HepG2 (cell line): ENCODE results near the gene C17orf75. TPM values are rescaled to one million over a fixed set of nuclear protein-coding genes. Genes with fewer than 3 reads are reported as not detected.
A peak's percentile ranks its signal among the peaks of the same experiment; 100 is the strongest.

Source experiments
- ATAC-seq: fragments of 200-7000 bp; cut with Tn5 transposase; 3 replicates; pipeline ENCODE4 v1.9.1; 2020; ENCODE audit warnings: mild to moderate bottlenecking, moderate library complexity
- BruUV-seq: library from RNA; stranded (reverse); fragments of 400-500 nt; replicated peaks from 2 replicates; lab custom pipeline; 2021; lab: Mats Ljungman, UMichigan
- CTCF ChIA-PET: fragments of 300-600 bp; formaldehyde crosslinking; extraction: SDS; loops from one replicate; lab custom pipeline; 2021; ENCODE audit warnings: low total read pairs, inconsistent platforms, low intra/inter-chr PET ratio; lab: Yijun Ruan, JAX
- POLR2A ChIA-PET: fragments of 350-600 bp; sonication (Branson Sonifier 250); formaldehyde crosslinking; loops from one replicate; lab custom pipeline; 2020; ENCODE audit warnings: antibody characterized with exemption, inconsistent platforms; lab: Yijun Ruan, JAX
- DNase-seq: peaks from one replicate; pipeline ENCODE4 v3.0.0-alpha.2; 2015; ENCODE audit warnings: low spot score
- FAIRE-seq: peaks from 3 replicates; lab custom pipeline; 2011; peaks lifted over from hg19 to GRCh38; lab: Jason Lieb, UNC
- H2AFZ ChIP-seq: one replicate; pipeline ENCODE4 v1.6.1; 2011; ENCODE audit warnings: low read length, inconsistent platforms
- H3K27ac ChIP-seq: fragments of 300-600 bp; 3 replicates; pipeline ENCODE4 v1.8.0; 2011; ENCODE audit warnings: mixed run types, mild to moderate bottlenecking, mixed read lengths, low read length, inconsistent platforms; ENCODE audit not compliant: insufficient read depth; ENCODE audit errors: extremely low read length
- H3K27me3 ChIP-seq, 2 experiments: fragments of 200-600 bp in 1 of 2; 2 replicates in 1 of 2; 3 replicates in 1 of 2; pipeline versions ENCODE4 v1.6.0 to v1.8.0; 2011; ENCODE audit warnings: low read length in 2 of 2, mild to moderate bottlenecking in 2 of 2, moderate library complexity in 2 of 2, inconsistent platforms in 1 of 2; ENCODE audit not compliant: insufficient read depth in 2 of 2, control insufficient read depth in 1 of 2
- H3K36me3 ChIP-seq, 2 experiments: fragments of 200-600 bp in 1 of 2; replicated peaks in 1 of 2; 2 replicates in 1 of 2; 3 replicates in 1 of 2; pipeline versions ENCODE4 v1.5.1 to v1.8.0; 2011; ENCODE audit warnings: low read length in 2 of 2, inconsistent platforms in 1 of 2; ENCODE audit not compliant: insufficient read depth in 2 of 2, control insufficient read depth in 1 of 2
- H3K4me1 ChIP-seq: 2 replicates; pipeline ENCODE4 v1.5.1; 2012; ENCODE audit warnings: low read length, inconsistent platforms; ENCODE audit not compliant: insufficient read depth
- H3K4me2 ChIP-seq: 2 replicates; pipeline ENCODE4 v1.6.0; 2011; ENCODE audit warnings: low read depth, low read length, inconsistent platforms
- H3K4me3 ChIP-seq, 3 experiments: fragments of 200-600 bp in 1 of 3; sonication (generic), shearing (Covaris generic) in 1 of 3; replicated peaks in 1 of 3; 2 replicates each; pipeline ENCODE4 v1.5.1; 2011 to 2016; ENCODE audit warnings: low read length in 3 of 3, inconsistent platforms in 2 of 3, low read depth in 2 of 3, mild to moderate bottlenecking in 2 of 3, control low read depth in 1 of 3, mixed read lengths in 1 of 3; ENCODE audit not compliant: insufficient read depth in 1 of 3
- H3K79me2 ChIP-seq: one replicate; pipeline ENCODE4 v1.6.1; 2011; ENCODE audit warnings: low read length, inconsistent platforms; ENCODE audit not compliant: insufficient read depth
- H3K9ac ChIP-seq: 2 replicates; pipeline ENCODE4 v1.6.0; 2011; ENCODE audit warnings: mild to moderate bottlenecking, low read depth, low read length, inconsistent platforms; ENCODE audit not compliant: insufficient read depth
- H3K9me3 ChIP-seq: 2 replicates; pipeline ENCODE4 v1.5.1; 2012; ENCODE audit warnings: mild to moderate bottlenecking, low read length
- H4K20me1 ChIP-seq: 2 replicates; pipeline ENCODE4 v1.6.0; 2011; ENCODE audit warnings: inconsistent platforms, mild to moderate bottlenecking, low read length, moderate library complexity; ENCODE audit not compliant: insufficient read depth
- ATF7 ChIP-seq, 2 experiments: fragments of 450-650 bp in 1 of 2; sonication (generic) in 1 of 2; formaldehyde crosslinking in 1 of 2; IDR thresholded peaks; 2 replicates each; pipeline versions ENCODE4 v1.4.0 to v1.6.1; 2016 to 2020; ENCODE audit warnings: antibody characterized with exemption in 1 of 2, mild to moderate bottlenecking in 1 of 2, missing genetic modification reagents in 1 of 2
- CREB1 ChIP-seq, 2 experiments: fragments of 450-650 bp in 1 of 2; IDR thresholded peaks; 2 replicates each; pipeline ENCODE4 v1.6.1; 2016 to 2017; ENCODE audit warnings: control low read depth in 1 of 2, mild to moderate bottlenecking in 1 of 2, missing compliant biosample characterization in 1 of 2, missing genetic modification characterization in 1 of 2
- FIP1L1 ChIP-seq: fragments of 200-400 bp; formaldehyde crosslinking; IDR thresholded peaks from 2 replicates; pipeline ENCODE4 v1.6.1; 2018; ENCODE audit warnings: low read depth, mild to moderate bottlenecking, low read length, moderate library complexity, borderline replicate concordance; ENCODE audit not compliant: insufficient read depth
- HNF4A ChIP-seq: sonication (generic); formaldehyde crosslinking; IDR thresholded peaks from 2 replicates; pipeline ENCODE4 v1.4.0; 2020; ENCODE audit warnings: missing genetic modification reagents
- IRX3 ChIP-seq: sonication (generic); formaldehyde crosslinking; IDR thresholded peaks from 2 replicates; pipeline ENCODE4 v1.8.1; 2023; ENCODE audit warnings: mild to moderate bottlenecking, low read depth, missing genetic modification reagents, borderline replicate concordance
- MAZ ChIP-seq, 2 experiments: sonication (generic) in 1 of 2; formaldehyde crosslinking in 1 of 2; IDR thresholded peaks; 2 replicates each; pipeline versions ENCODE4 v1.5.0 to v1.6.1; 2012 to 2020; ENCODE audit warnings: low read depth in 2 of 2, mild to moderate bottlenecking in 2 of 2, borderline replicate concordance in 1 of 2, improper control_type of control experiment in 1 of 2, low read length in 1 of 2, missing genetic modification reagents in 1 of 2, moderate library complexity in 1 of 2
- NAIF1 ChIP-seq: sonication (generic); formaldehyde crosslinking; IDR thresholded peaks from 2 replicates; pipeline ENCODE4 v1.5.0; 2020; ENCODE audit warnings: mild to moderate bottlenecking, missing genetic modification reagents, borderline replicate concordance
- PLRG1 ChIP-seq: fragments of 450-650 bp; conservative IDR thresholded peaks from 2 replicates; pipeline ENCODE4 v1.6.1; 2016
- TMF1 ChIP-seq: sonication (generic); formaldehyde crosslinking; IDR thresholded peaks from 2 replicates; pipeline ENCODE4 v1.8.1; 2022; ENCODE audit warnings: low read depth, missing genetic modification reagents
- ZNF263 ChIP-seq: sonication (generic); formaldehyde crosslinking; IDR thresholded peaks from 2 replicates; pipeline ENCODE4 v1.4.0; 2020; ENCODE audit warnings: missing genetic modification reagents
- ZNF33B ChIP-seq: sonication (generic); formaldehyde crosslinking; IDR thresholded peaks from 2 replicates; pipeline ENCODE4 v1.5.1; 2020; ENCODE audit warnings: mild to moderate bottlenecking, missing genetic modification reagents
- ZNF720 ChIP-seq: sonication (generic); formaldehyde crosslinking; IDR thresholded peaks from 2 replicates; pipeline ENCODE4 v1.4.0; 2020; ENCODE audit warnings: missing genetic modification reagents
- ZNF891 ChIP-seq: sonication (generic); formaldehyde crosslinking; IDR thresholded peaks from 2 replicates; pipeline ENCODE4 v1.5.0; 2020; ENCODE audit warnings: mild to moderate bottlenecking, missing genetic modification reagents
- ZSCAN9 ChIP-seq: IDR thresholded peaks from 2 replicates; pipeline ENCODE4 v1.6.1; 2016; ENCODE audit warnings: borderline replicate concordance
- WGBS: methylation state at CpG from one replicate; pipeline ENCODE4 v1.1.6; 2017; ENCODE audit warnings: low lambda C conversion rate; 5-methylcytosine and 5-hydroxymethylcytosine counted together
- in situ Hi-C: cut with HindIII; loops from 2 replicates; pipeline ENCODE4 v1.10.0; 2017; ENCODE audit warnings: low pct_unique_long_range_greater_than_20kb; ENCODE audit not compliant: extremely low pct_ligation_motif_present
- intact Hi-C: fragments of 100-400 bp; cut with micrococcal nuclease; formaldehyde crosslinking; loops from one replicate; pipeline ENCODE4 v1.10.0; 2022; ENCODE audit not compliant: unreplicated experiment
- polyA plus RNA-seq, 8 experiments: library from polyadenylated mRNA; depleted of rRNA in 3 of 8; stranded (reverse) in 7 of 8; unstranded in 1 of 8; fragments of >200 nt; fragmentation: Illumina TruSeq in 4 of 8; extraction: Trizol in 4 of 8; gene quantifications; 2 replicates each; pipeline versions ENCODE4 v1.2.1 to v1.2.3, GENCODE V29; 2011 to 2016; ENCODE audit warnings: low read depth in 4 of 8, missing spikeins in 1 of 8, mixed read lengths in 1 of 8; ENCODE audit not compliant: insufficient read depth in 1 of 8
- total RNA-seq, 5 experiments: library from RNA; depleted of rRNA; stranded (reverse); fragments of >200 nt; fragmentation: Illumina TruSeq; extraction: Trizol; gene quantifications; 2 replicates each; pipeline ENCODE4 v1.2.3, GENCODE V29; 2016; ENCODE audit warnings: low read depth in 1 of 5
- TF ChIP-seq, protein P1 (sequence below): sonication (generic); formaldehyde crosslinking; IDR thresholded peaks from 2 replicates; pipeline ENCODE4 v1.4.0; 2020; ENCODE audit warnings: low read depth, missing genetic modification reagents
- TF ChIP-seq, protein P2 (sequence below): sonication (generic); formaldehyde crosslinking; IDR thresholded peaks from 2 replicates; pipeline ENCODE4 v1.5.1; 2020; ENCODE audit warnings: missing genetic modification reagents, mild to moderate bottlenecking, borderline replicate concordance

C17orf75 gene
- total and polyA plus RNA-seq, 2 of the 13 experiments (the other 11 are each of a cell fraction or from before 2014, with no cell fraction given) = 16.2 to 33.0 TPM

DNA sequence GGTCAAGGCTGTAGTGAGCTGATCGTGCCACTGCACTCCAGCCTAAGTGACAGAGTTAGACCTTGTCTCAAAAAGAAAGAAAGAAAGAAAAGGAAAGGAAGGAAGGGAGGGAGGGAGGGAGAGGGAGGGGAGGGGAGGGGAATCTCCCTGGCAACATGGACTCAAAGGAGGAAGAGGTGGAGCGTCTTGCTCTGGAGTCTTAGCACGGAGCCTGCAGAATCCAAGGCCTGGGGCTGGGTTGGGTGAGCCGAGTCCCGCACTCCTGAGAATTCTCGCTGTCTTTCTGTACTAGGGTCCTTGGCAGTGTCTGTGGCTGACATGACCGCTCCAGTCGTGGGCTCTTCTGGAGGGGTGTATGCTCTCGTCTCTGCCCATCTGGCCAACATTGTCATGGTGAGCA, 36.9 kb downstream of the C17orf75 start:
- FAIRE-seq (no peak), ATAC-seq (no peak)

DNA sequence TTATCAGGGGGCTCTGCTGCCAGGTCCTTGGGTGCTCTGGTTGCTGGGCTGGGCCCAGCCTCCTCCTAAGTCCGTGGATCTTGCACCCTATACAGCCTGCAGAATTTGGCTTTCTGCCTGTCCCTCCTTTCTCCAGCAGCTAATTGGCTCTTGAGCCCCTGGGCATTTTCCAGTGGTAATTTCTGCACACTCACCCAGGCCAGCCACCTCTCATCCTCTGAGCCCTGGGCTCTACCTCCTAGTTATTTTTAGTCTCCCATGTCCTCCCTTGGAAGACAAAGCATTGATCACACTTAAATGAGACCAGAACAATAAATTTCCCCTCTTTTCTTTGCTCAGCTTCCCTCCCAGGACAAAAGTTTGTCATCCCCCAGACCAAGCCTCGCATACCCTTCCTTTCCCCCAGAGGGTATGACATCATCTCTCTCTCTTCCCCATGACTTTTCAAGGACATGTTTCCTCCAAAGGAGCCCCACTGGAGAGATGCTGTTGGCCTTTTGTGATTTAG, 38.1 kb downstream of the C17orf75 start:
- 17% methylated on average over 2 of the region's 2 CpGs for WGBS
- no peak for ATAC-seq
- Histone ChIP-seq H3K4me3 (no peak overlapping the region), H3K4me2 (no peak overlapping the region), H3K9ac (no peak overlapping the region), H3K9me3 (no peaks in the 10 kb centered on the region), H3K36me3 (no peaks in the 10 kb centered on the region), H3K4me1 (peaks cover 48% of the 10 kb centered on the region), H3K27ac (peak overlapping the region; percentile 87), H4K20me1 (no peaks in the 10 kb centered on the region), H2AFZ (no peak overlapping the region), H3K79me2 (no peaks in the 10 kb centered on the region), H3K27me3 (no peaks in the 10 kb centered on the region; a peak in 1 of 5 replicates)
- in situ Hi-C loops = no loop called here
- POLR2A ChIA-PET = no interaction called here
- CTCF ChIA-PET = no interaction called here
- no peak for FAIRE-seq
- intact Hi-C loops = loop anchor here (5.0 kb wide), 1 partner anchor 52 kb away; no protein-coding TSS in a partner anchor
- no peak for DNase-seq
- BruUV-seq = no TSS peak
- TF ChIP-seq IRX3 (CRISPR knock-in tag) (no peak), NAIF1 (no peak), ZNF891 (CRISPR knock-in tag) (no peak), CREB1 (IDR thresholded peaks at IDR 0.05) (0 out of 2 replicates have a peak, but pooled peaks have one; percentile 24), CREB1 (CRISPR knock-in tag; IDR thresholded peaks at IDR 0.05) (no peak), ATF7 (IDR thresholded peaks at IDR 0.05) (peak; percentile 86), ATF7 (CRISPR knock-in tag; IDR thresholded peaks at IDR 0.05) (no peak)
- TF ChIP-seq, protein P1, sequence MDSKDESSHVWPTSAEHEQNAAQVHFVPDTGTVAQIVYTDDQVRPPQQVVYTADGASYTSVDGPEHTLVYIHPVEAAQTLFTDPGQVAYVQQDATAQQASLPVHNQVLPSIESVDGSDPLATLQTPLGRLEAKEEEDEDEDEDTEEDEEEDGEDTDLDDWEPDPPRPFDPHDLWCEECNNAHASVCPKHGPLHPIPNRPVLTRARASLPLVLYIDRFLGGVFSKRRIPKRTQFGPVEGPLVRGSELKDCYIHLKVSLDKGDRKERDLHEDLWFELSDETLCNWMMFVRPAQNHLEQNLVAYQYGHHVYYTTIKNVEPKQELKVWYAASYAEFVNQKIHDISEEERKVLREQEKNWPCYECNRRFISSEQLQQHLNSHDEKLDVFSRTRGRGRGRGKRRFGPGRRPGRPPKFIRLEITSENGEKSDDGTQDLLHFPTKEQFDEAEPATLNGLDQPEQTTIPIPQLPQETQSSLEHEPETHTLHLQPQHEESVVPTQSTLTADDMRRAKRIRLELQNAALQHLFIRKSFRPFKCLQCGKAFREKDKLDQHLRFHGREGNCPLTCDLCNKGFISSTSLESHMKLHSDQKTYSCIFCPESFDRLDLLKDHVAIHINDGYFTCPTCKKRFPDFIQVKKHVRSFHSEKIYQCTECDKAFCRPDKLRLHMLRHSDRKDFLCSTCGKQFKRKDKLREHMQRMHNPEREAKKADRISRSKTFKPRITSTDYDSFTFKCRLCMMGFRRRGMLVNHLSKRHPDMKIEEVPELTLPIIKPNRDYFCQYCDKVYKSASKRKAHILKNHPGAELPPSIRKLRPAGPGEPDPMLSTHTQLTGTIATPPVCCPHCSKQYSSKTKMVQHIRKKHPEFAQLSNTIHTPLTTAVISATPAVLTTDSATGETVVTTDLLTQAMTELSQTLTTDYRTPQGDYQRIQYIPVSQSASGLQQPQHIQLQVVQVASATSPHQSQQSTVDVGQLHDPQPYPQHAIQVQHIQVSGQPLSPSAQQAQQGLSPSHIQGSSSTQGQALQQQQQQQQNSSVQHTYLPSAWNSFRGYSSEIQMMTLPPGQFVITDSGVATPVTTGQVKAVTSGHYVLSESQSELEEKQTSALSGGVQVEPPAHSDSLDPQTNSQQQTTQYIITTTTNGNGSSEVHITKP = no peak

More for the DNA sequence above, 36.9 kb downstream of the C17orf75 start:
- DNase-seq = no peak
- Histone ChIP-seq H3K27me3 (no peaks in the 10 kb centered on the region; a peak in 1 of 5 replicates), H3K4me2 (no peak overlapping the region), H3K9me3 (no peaks in the 10 kb centered on the region), H3K27ac (no peak overlapping the region)
- no peak for TF ChIP-seq MAZ (IDR thresholded peaks at IDR 0.05; ENCODE audit: borderline replicate concordance, low read depth, low read length)
- no peak for TF ChIP-seq MAZ (CRISPR knock-in tag; IDR thresholded peaks at IDR 0.05; ENCODE audit: low read depth)
- no peak for TF ChIP-seq ZNF263 (CRISPR knock-in tag)
- TF ChIP-seq ZSCAN9 (CRISPR knock-in tag) = no peak
- no peak for TF ChIP-seq ZNF33B (CRISPR knock-in tag)
- no peak for TF ChIP-seq TMF1 (CRISPR knock-in tag)
- TF ChIP-seq FIP1L1 = no peak
- TF ChIP-seq ZNF720 = no peak
- no peak for TF ChIP-seq PLRG1
- TF ChIP-seq HNF4A (CRISPR knock-in tag) = no peak
- TF ChIP-seq, protein P2, sequence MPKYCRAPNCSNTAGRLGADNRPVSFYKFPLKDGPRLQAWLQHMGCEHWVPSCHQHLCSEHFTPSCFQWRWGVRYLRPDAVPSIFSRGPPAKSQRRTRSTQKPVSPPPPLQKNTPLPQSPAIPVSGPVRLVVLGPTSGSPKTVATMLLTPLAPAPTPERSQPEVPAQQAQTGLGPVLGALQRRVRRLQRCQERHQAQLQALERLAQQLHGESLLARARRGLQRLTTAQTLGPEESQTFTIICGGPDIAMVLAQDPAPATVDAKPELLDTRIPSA (CRISPR knock-in tag) = no peak
- TF ChIP-seq, all 625 proteins: peak for 0
- POLR2A ChIA-PET = interaction anchor here (0.6 kb wide), 1 partner anchor 14 kb away, joined by 3 read pairs; no protein-coding TSS in a partner anchor
- CTCF ChIA-PET = no interaction called here
- in situ Hi-C loops = no loop called here
- intact Hi-C loops = no loop called here
- H4K20me1 ChIP-seq = no peaks in the 10 kb centered on the region
- H3K4me1 ChIP-seq = peaks cover 36% of the 10 kb centered on the region
- no peaks in the 10 kb centered on the region for H3K79me2 ChIP-seq
- 76% methylated on average over 9 of the region's 9 CpGs for WGBS
- BruUV-seq = no TSS peak
- H3K36me3 ChIP-seq = no peaks in the 10 kb centered on the region
- no peak overlapping the region for H2AFZ ChIP-seq
- H3K9ac ChIP-seq = no peak overlapping the region
- no peak overlapping the region for H3K4me3 ChIP-seq
